ENCODE data around the gene SQSTM1. TPM values are rescaled to one million over a fixed set of nuclear protein-coding genes. Genes with fewer than 3 reads are reported as not detected.

The SQSTM1 gene
- total RNA-seq, 2 donors from 2014 or later, result 375 to 469 TPM

DNA sequence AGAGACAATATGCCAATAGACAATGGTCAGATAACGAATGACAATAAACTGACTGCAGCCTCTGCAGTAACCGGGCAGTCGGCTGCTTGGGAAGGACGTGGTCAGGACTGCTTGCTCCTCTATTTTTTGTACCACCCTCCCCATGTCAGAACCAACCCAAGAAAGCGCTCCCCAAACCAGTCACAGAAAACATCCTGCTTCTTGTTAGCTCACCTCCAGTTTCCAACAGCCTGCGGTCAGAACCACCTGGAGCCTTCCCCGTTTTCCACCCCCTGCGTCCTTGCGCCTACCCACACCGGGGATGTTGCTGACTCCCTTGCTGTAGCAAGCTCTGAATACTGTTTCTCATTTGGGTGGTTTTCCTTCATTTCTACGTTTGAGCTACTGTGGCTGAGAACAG, 39.6 kb downstream of the SQSTM1 start:
- ATAC-seq (ENCODE audit: insufficient number of reproducible peaks, low FRiP score, low read depth) (no peak), DNase-seq (ENCODE audit: low spot score) (no peak)
- Histone ChIP-seq H3K36me3 (peaks cover 21% of the 10 kb centered on the region), H3K4me3 (no peak overlapping the region), H3K27me3 (replicated peaks; ENCODE audit: insufficient read depth) (no peaks in the 10 kb centered on the region), H3K27ac (no peak overlapping the region), H3K9me3 (no peaks in the 10 kb centered on the region), H3K4me1 (ENCODE audit: control insufficient read depth in 1 of 2, low read depth in 2 of 2) (peaks cover 5 to 27% of the 10 kb centered on the region in 2 donors)
- no peak for TF ChIP-seq CTCF (IDR thresholded peaks at IDR 0.05)

DNA sequence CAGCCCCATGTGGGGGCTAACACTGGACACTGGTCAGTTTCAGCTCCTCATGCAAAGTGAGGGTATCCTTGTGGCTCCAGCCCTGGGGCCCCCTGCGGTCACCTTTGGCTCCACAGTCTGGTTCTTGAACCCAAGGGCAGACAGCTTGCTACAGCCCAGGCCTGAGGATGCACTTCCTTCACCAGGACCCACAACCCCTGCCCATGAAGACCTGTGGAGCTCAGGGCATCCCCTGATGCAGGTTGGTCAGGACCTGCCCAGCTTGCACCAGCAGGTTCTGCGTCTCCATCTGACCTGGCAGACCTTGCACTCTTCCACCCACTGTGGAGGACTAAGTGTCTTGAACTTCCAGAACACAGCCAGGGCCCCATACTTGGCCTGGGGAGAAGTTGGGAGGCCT, 41.6 kb downstream of the SQSTM1 start:
- Histone ChIP-seq H3K27ac (no peak overlapping the region), H3K4me3 (no peak overlapping the region), H3K36me3 (peaks cover 29% of the 10 kb centered on the region), H3K27me3 (replicated peaks; ENCODE audit: insufficient read depth) (no peaks in the 10 kb centered on the region), H3K4me1 (ENCODE audit: control insufficient read depth in 1 of 2, low read depth in 2 of 2) (peaks cover 4 to 20% of the 10 kb centered on the region in 2 donors), H3K9me3 (no peaks in the 10 kb centered on the region)
- ATAC-seq (ENCODE audit: insufficient number of reproducible peaks, low FRiP score, low read depth) (no peak), DNase-seq (ENCODE audit: low spot score) (no peak)
- TF ChIP-seq CTCF (IDR thresholded peaks at IDR 0.05), result no peak

DNA sequence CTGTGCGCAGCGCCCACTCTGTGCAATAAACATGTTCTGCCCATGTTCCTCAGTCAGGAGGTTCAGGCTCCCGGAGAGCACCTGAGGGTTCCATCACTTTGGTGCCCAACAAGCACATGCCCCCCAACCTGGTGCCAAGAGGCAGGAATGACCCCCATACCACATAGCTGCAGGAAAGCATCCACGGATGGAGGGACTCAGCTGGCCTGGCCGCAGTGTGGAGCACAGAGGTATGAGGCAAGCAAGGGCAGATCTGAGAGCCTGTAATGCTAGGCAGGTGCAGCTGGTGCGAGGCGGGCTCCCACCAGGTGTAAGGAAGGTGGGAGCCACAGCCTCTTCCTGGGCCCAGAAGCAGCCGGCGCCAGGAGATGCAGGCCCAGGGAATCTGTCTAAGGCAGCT, 42.2 kb downstream of the SQSTM1 start:
- Histone ChIP-seq H3K36me3 (peaks cover 33% of the 10 kb centered on the region), H3K27ac (no peak overlapping the region), H3K27me3 (replicated peaks; ENCODE audit: insufficient read depth) (no peaks in the 10 kb centered on the region), H3K9me3 (no peaks in the 10 kb centered on the region), H3K4me3 (no peak overlapping the region), H3K4me1 (ENCODE audit: control insufficient read depth in 1 of 2, low read depth in 2 of 2) (peaks cover 0 to 14% of the 10 kb centered on the region in 2 donors)
- DNase-seq (ENCODE audit: low spot score) (no peak), ATAC-seq (ENCODE audit: insufficient number of reproducible peaks, low FRiP score, low read depth) (no peak)
- no peak for TF ChIP-seq CTCF (IDR thresholded peaks at IDR 0.05)

DNA sequence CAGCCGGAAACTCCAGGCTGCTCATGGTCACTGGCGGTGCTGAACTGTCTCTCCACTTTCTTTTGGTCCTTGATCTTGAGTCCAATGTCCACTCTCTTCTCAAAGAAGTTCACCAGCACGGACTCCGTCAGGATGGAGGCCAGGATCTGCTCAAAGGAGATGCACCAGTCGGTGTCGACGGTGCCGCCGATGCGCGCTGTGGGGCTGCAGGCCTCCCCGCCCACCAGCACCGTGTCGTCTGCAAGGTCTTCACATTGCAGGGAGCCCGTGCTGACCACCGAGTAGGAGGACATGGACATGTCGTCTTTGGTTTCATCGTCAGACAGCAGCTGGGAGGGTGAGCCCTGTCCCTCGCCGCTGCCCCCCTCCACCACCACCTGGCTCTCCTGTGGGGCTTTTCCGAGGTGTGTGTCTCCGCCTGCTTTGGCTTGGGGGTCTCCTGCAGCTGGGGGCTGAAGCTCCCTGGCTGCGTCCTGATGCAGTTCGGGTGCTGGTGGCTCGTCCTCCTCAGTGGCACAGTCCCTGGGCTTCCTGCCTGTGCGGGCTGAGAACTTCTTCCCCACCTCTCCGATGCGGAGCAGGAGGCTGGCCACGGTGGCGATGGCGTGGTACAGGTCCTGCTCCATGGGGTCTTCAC, 42.9 kb downstream of the SQSTM1 start:
- no peak for DNase-seq (ENCODE audit: low spot score)
- H3K27me3 ChIP-seq (replicated peaks; ENCODE audit: insufficient read depth), result no peaks in the 10 kb centered on the region
- H3K27ac ChIP-seq, result no peak overlapping the region
- H3K9me3 ChIP-seq, result no peaks in the 10 kb centered on the region
- peaks cover 0 to 12% of the 10 kb centered on the region in 2 donors for H3K4me1 ChIP-seq (ENCODE audit: control insufficient read depth in 1 of 2, low read depth in 2 of 2)
- H3K4me3 ChIP-seq, result no peak overlapping the region
- no peak for ATAC-seq (ENCODE audit: insufficient number of reproducible peaks, low FRiP score, low read depth)
- peaks cover 33% of the 10 kb centered on the region for H3K36me3 ChIP-seq
- TF ChIP-seq CTCF (IDR thresholded peaks at IDR 0.05), result no peak

GRCh38 chr5:179864686-179865085, 44.0 kb downstream of the SQSTM1 start:
- Histone ChIP-seq H3K27me3 (replicated peaks; ENCODE audit: insufficient read depth) (no peaks in the 10 kb centered on the region), H3K27ac (no peak overlapping the region), H3K4me3 (no peak overlapping the region), H3K4me1 (ENCODE audit: control insufficient read depth in 1 of 2, low read depth in 2 of 2) (peaks cover 0 to 8% of the 10 kb centered on the region in 2 donors), H3K36me3 (peaks cover 42% of the 10 kb centered on the region), H3K9me3 (no peaks in the 10 kb centered on the region)
- DNase-seq (ENCODE audit: low spot score) (no peak), ATAC-seq (ENCODE audit: insufficient number of reproducible peaks, low FRiP score, low read depth) (no peak)
- no peak for TF ChIP-seq CTCF (IDR thresholded peaks at IDR 0.05)
